ENCODE data around the gene NOL9.

- TF ChIP-seq, protein P1, sequence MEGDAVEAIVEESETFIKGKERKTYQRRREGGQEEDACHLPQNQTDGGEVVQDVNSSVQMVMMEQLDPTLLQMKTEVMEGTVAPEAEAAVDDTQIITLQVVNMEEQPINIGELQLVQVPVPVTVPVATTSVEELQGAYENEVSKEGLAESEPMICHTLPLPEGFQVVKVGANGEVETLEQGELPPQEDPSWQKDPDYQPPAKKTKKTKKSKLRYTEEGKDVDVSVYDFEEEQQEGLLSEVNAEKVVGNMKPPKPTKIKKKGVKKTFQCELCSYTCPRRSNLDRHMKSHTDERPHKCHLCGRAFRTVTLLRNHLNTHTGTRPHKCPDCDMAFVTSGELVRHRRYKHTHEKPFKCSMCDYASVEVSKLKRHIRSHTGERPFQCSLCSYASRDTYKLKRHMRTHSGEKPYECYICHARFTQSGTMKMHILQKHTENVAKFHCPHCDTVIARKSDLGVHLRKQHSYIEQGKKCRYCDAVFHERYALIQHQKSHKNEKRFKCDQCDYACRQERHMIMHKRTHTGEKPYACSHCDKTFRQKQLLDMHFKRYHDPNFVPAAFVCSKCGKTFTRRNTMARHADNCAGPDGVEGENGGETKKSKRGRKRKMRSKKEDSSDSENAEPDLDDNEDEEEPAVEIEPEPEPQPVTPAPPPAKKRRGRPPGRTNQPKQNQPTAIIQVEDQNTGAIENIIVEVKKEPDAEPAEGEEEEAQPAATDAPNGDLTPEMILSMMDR (IDR thresholded peaks at IDR 0.05): no peak
- no peak for TF ChIP-seq POLR2A (IDR thresholded peaks at IDR 0.05)
These were observed 47.8 kb upstream of the NOL9 start for GRCh38 chr1:6601923-6602668.
